ENCODE measurements around the gene DLGAP4. TPM values are rescaled to one million over a fixed set of nuclear protein-coding genes. Genes with fewer than 3 reads are reported as not detected.

Gene DLGAP4
- total RNA-seq, 1 experiment from 2014 or later, result 80.3 TPM

- TF ChIP-seq CTCF (IDR thresholded peaks at IDR 0.05; ENCODE audit: unreplicated experiment), result no peak
- intact Hi-C loops (cut with micrococcal nuclease), result no loop called here
- Mint-ChIP-seq H3K9me3 (ENCODE audit: unreplicated experiment) (no peaks in the 10 kb centered on the region), H3K27ac (ENCODE audit: low read depth, unreplicated experiment) (no peak overlapping the region), H3K36me3 (ENCODE audit: insufficient read depth, unreplicated experiment) (no peaks in the 10 kb centered on the region), H3K27me3 (ENCODE audit: insufficient read depth, unreplicated experiment) (peaks cover 17% of the 10 kb centered on the region), H3K4me3 (ENCODE audit: unreplicated experiment) (no peak overlapping the region), H3K4me1 (ENCODE audit: insufficient read depth, unreplicated experiment) (no peaks in the 10 kb centered on the region)
- POLR2A ChIA-PET, result no interaction called here
- no peak for DNase-seq (ENCODE audit: unreplicated experiment)
- BruUV-seq (replicated peaks), result no TSS peak
- CTCF ChIA-PET, result interaction anchor here (0.7 to 1.8 kb wide), 4 partner anchors 8 to 381 kb away, joined by 3 to 13 read pairs (median 4); no protein-coding TSS in a partner anchor
These were observed 126.0 kb downstream of the DLGAP4 start for GRCh38 chr20:36432096-36432495.

GRCh38 chr20:36434383-36434782, 128.2 kb downstream of the DLGAP4 start:
- Mint-ChIP-seq H3K4me1 (ENCODE audit: insufficient read depth, unreplicated experiment) (no peaks in the 10 kb centered on the region), H3K36me3 (ENCODE audit: insufficient read depth, unreplicated experiment) (no peaks in the 10 kb centered on the region), H3K9me3 (ENCODE audit: unreplicated experiment) (no peaks in the 10 kb centered on the region), H3K27me3 (ENCODE audit: insufficient read depth, unreplicated experiment) (no peaks in the 10 kb centered on the region), H3K27ac (ENCODE audit: low read depth, unreplicated experiment) (no peak overlapping the region), H3K4me3 (ENCODE audit: unreplicated experiment) (no peak overlapping the region)
- no peak for TF ChIP-seq CTCF (IDR thresholded peaks at IDR 0.05; ENCODE audit: unreplicated experiment)
- no TSS peak for BruUV-seq (replicated peaks)
- DNase-seq (ENCODE audit: unreplicated experiment), result no peak
- POLR2A ChIA-PET, result no interaction called here
- CTCF ChIA-PET, result interaction anchor here (0.7 kb wide), 2 partner anchors 65 to 1093 kb away, joined by 3 to 4 read pairs; no protein-coding TSS in a partner anchor
- intact Hi-C loops (cut with micrococcal nuclease), result no loop called here

- H3K27ac Mint-ChIP-seq (ENCODE audit: low read depth, unreplicated experiment), result no peak overlapping the region
- ChIA-PET CTCF (no interaction called here), POLR2A (no interaction called here)
- no peaks in the 10 kb centered on the region for H3K9me3 Mint-ChIP-seq (ENCODE audit: unreplicated experiment)
- no TSS peak for BruUV-seq (replicated peaks)
- H3K4me3 Mint-ChIP-seq (ENCODE audit: unreplicated experiment), result no peak overlapping the region
- no peak for TF ChIP-seq CTCF (IDR thresholded peaks at IDR 0.05; ENCODE audit: unreplicated experiment)
- H3K36me3 Mint-ChIP-seq (ENCODE audit: insufficient read depth, unreplicated experiment), result no peaks in the 10 kb centered on the region
- intact Hi-C loops (cut with micrococcal nuclease), result no loop called here
- no peak for DNase-seq (ENCODE audit: unreplicated experiment)
- H3K4me1 Mint-ChIP-seq (ENCODE audit: insufficient read depth, unreplicated experiment), result no peaks in the 10 kb centered on the region
- H3K27me3 Mint-ChIP-seq (ENCODE audit: insufficient read depth, unreplicated experiment), result no peaks in the 10 kb centered on the region
These were observed 129.0 kb downstream of the DLGAP4 start for GRCh38 chr20:36435124-36435523.

GRCh38 chr20:36435592-36436541, 129.7 kb downstream of the DLGAP4 start:
- intact Hi-C loops (cut with micrococcal nuclease), result no loop called here

More at GRCh38 chr20:36435592-36436541, 129.7 kb downstream of the DLGAP4 start:
- Mint-ChIP-seq H3K36me3 (ENCODE audit: insufficient read depth, unreplicated experiment) (no peaks in the 10 kb centered on the region), H3K27me3 (ENCODE audit: insufficient read depth, unreplicated experiment) (no peaks in the 10 kb centered on the region), H3K27ac (ENCODE audit: low read depth, unreplicated experiment) (no peak overlapping the region), H3K4me1 (ENCODE audit: insufficient read depth, unreplicated experiment) (no peaks in the 10 kb centered on the region), H3K9me3 (ENCODE audit: unreplicated experiment) (no peaks in the 10 kb centered on the region), H3K4me3 (ENCODE audit: unreplicated experiment) (no peak overlapping the region)
- peak; percentile 30 for DNase-seq (ENCODE audit: unreplicated experiment)
- POLR2A ChIA-PET, result no interaction called here
- TF ChIP-seq CTCF (IDR thresholded peaks at IDR 0.05; ENCODE audit: unreplicated experiment), result no peak
- CTCF ChIA-PET, result interaction anchor here (14.3 kb wide), 1 partner anchor 235 kb away, joined by 196 read pairs; no protein-coding TSS in a partner anchor
- no TSS peak for BruUV-seq (replicated peaks)
